Measurements from ENCODE around the gene MTUS2.

GRCh38 chr13:29106651-29107050 is 286.5 kb downstream of the MTUS2 start:
- TF ChIP-seq CTCF (IDR thresholded peaks at IDR 0.05; ENCODE audit: poor library complexity, severe bottlenecking) (no peak), POLR2AphosphoS5 (IDR thresholded peaks at IDR 0.05) (no peak), EZH2 (IDR thresholded peaks at IDR 0.05; ENCODE audit: borderline replicate concordance, insufficient read depth, low read length, poor library complexity, severe bottlenecking) (no peak), EP300 (conservative IDR thresholded peaks at IDR 0.05; ENCODE audit: poor library complexity, severe bottlenecking) (no peak)

Measured in neural cell (in vitro differentiated cells).